Hematopoietic multipotent progenitor cell (in vitro differentiated cells): ENCODE data around the gene PPP4R3A. TPM values are rescaled to one million over a fixed set of nuclear protein-coding genes. Genes with fewer than 3 reads are reported as not detected.
"Not testable (repeated sequence)": the region's sequence is repeated elsewhere in the genome, so short reads cannot be mapped to it uniquely, and the experiment has no call there.

ENCODE experiments used
- DNase-seq, 3 donors: peaks; one replicate each; pipeline ENCODE4 v3.0.0-alpha.2; 2011 to 2015; ENCODE audit warnings: low read depth in 2 of 3, low spot score in 2 of 3
- small RNA-seq: library from RNA; depleted of rRNA; stranded (forward); fragments of <200 nt; gene quantifications from one replicate; pipeline ENCODE3, GENCODE V24; 2012
- total RNA-seq: library from RNA; depleted of rRNA; stranded (reverse); fragments of >200 nt; gene quantifications from one replicate; pipeline ENCODE4 v1.2.3, GENCODE V29; 2012

The PPP4R3A gene
- total RNA-seq, 1 donor: 31.2 TPM

- peak in 1 of 3 donors; percentile 38 for DNase-seq
Observed at GRCh38 chr14:91410771-91411536, 99.2 kb downstream of the PPP4R3A start.

DNA sequence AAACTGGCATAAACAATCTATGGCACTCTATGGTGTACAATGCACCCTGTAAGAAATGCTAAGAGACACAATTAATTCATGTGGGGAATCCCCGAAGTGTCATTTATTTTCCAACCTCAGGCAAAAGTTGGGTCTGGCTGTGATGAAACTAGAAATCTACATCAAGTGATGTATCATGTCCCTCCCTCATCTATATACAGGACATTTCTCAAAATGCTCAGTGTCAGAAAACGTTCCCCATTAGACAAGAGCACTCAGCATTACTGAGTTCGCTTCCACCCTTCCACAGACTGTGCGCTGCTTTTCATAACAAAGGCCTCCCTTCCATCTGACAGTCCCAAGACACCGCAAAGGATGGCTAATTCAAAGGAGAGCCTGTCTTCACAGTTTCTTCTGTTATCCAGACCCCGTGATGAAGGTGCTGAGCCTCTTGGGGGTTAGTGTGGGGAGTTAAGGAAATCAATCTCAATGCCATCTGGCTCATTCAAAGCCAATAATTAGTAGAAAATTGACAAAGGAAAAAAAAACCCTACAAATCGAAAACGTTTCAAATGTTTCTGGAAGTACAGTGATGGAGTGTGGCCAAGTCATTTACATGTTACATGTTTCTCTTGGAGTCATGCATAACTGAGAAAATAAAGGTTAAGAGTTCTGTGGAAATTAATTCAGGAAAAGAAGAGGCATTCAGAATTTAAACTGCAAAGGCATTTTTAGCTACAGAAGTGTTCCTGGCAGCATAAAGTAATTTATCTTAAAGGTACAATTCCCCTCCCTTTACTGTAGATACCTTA lies 100.0 kb downstream of the PPP4R3A start:
- no peak for DNase-seq

GRCh38 chr14:91409240-91409639 lies 100.9 kb downstream of the PPP4R3A start:
- DNase-seq: not testable (repeated sequence)

Small RNA genes lying within 50 kb of the gene (small RNA-seq; reads per million reads assigned to genes)
- not detected for gene AL133373.1

Other genes starting within 250 kb of the PPP4R3A start
- 77.3 TPM for gene CCDC88C, start 92.5 kb downstream of the PPP4R3A start, total RNA-seq
- under 0.01 TPM for gene CATSPERB, start 221.8 kb upstream of the PPP4R3A start, total RNA-seq